Esophagus muscularis mucosa (tissue), 4 donors: ENCODE measurements around the gene TSHR. TPM values are rescaled to one million over a fixed set of nuclear protein-coding genes. Genes with fewer than 3 reads are reported as not detected.

Source experiments
- DNase-seq: peaks from one replicate; pipeline ENCODE4 v3.0.0-alpha.2; 2017; ENCODE audit errors: extremely low spot score
- H3K27ac ChIP-seq, 4 donors: fragments of 200-600 bp; sonication (generic); replicated peaks in 1 of 4; 1 replicate in 3 of 4; 2 replicates in 1 of 4; pipeline ENCODE4 v1.5.1; 2016 to 2019; ENCODE audit warnings: mild to moderate bottlenecking in 1 of 4
- H3K27me3 ChIP-seq, 4 donors: fragments of 200-600 bp; sonication (generic); one replicate each; pipeline versions ENCODE4 v1.5.1 to v1.6.0; 2016 to 2019
- H3K36me3 ChIP-seq, 4 donors: fragments of 200-600 bp; sonication (generic); one replicate each; pipeline ENCODE4 v1.5.1; 2016 to 2019
- H3K4me1 ChIP-seq, 4 donors: fragments of 200-600 bp; sonication (generic); one replicate each; pipeline ENCODE4 v1.5.1; 2016 to 2019
- H3K4me3 ChIP-seq, 4 donors: fragments of 200-600 bp; sonication (generic); 1 replicate in 2 of 4; 2 replicates in 2 of 4; pipeline ENCODE4 v1.5.1; 2016 to 2019; ENCODE audit warnings: mild to moderate bottlenecking in 4 of 4, moderate library complexity in 1 of 4
- H3K9me3 ChIP-seq, 4 donors: fragments of 200-600 bp; sonication (generic); 1 replicate in 3 of 4; 2 replicates in 1 of 4; pipeline ENCODE4 v1.5.1; 2016 to 2019
- EP300 ChIP-seq: sonication (generic); formaldehyde crosslinking; IDR thresholded peaks from one replicate; pipeline ENCODE4 v1.6.1; 2017; ENCODE audit warnings: antibody characterized with exemption
- POLR2A ChIP-seq: fragments of 450-650 bp; IDR thresholded peaks from one replicate; pipeline ENCODE4 v1.6.1; 2017; ENCODE audit warnings: antibody characterized with exemption, moderate library complexity, mild to moderate bottlenecking, low read depth
- POLR2AphosphoS5 ChIP-seq, 2 donors: sonication (generic); formaldehyde crosslinking; IDR thresholded peaks; one replicate each; pipeline ENCODE4 v1.6.1; 2017; ENCODE audit warnings: antibody characterized with exemption in 2 of 2
- WGBS: methylation state at CpG from one replicate; pipeline ENCODE4 v1.1.5; 2018; 5-methylcytosine and 5-hydroxymethylcytosine counted together
- intact Hi-C: fragments of 100-400 bp; cut with DNase I; formaldehyde crosslinking; loops from one replicate; pipeline ENCODE4 v1.15.1; 2023
- total RNA-seq, 4 donors: library from RNA; depleted of rRNA; stranded (reverse); fragments of >200 nt; gene quantifications; one replicate each; pipeline versions ENCODE4 v1.1.0 to v1.2.1, GENCODE V29; 2016
- TF ChIP-seq, protein P1 (sequence below), 3 experiments: fragments of 200-600 bp in 2 of 3; fragments of 450-650 bp in 1 of 3; sonication (generic) in 2 of 3; IDR thresholded peaks; one replicate each; pipeline ENCODE4 v1.5.1; 2017 to 2019; ENCODE audit warnings: antibody characterized with exemption in 3 of 3, mild to moderate bottlenecking in 2 of 3, moderate library complexity in 1 of 3

Gene TSHR
- total RNA-seq, 4 donors from 2014 or later = 0.17 TPM; not detected in 3

DNA sequence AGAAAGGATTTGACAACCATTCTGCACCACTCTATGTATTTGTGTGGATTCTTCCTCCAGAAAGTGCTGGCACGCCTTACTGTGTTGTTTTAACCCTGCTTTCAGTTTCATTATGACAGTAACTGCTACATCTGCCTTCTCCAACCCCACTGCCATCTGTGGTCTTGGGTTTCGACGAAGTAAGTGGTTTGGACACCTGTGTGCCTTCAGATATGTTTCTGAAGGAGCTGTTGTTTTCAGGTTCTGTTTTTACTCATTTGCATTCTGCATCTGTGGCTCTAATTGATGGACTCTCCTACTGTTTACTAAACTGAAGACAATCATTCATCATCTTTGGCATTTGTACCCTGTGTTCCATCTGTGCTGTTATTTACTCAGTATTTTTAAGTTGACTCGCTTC lies 4.1 kb downstream of the TSHR start:
- H3K27me3 ChIP-seq = peaks cover 0 to 10% (median 4%) of the 10 kb centered on the region in 4 donors
- no peak for TF ChIP-seq POLR2AphosphoS5 (IDR thresholded peaks at IDR 0.05)
- TF ChIP-seq, protein P1, sequence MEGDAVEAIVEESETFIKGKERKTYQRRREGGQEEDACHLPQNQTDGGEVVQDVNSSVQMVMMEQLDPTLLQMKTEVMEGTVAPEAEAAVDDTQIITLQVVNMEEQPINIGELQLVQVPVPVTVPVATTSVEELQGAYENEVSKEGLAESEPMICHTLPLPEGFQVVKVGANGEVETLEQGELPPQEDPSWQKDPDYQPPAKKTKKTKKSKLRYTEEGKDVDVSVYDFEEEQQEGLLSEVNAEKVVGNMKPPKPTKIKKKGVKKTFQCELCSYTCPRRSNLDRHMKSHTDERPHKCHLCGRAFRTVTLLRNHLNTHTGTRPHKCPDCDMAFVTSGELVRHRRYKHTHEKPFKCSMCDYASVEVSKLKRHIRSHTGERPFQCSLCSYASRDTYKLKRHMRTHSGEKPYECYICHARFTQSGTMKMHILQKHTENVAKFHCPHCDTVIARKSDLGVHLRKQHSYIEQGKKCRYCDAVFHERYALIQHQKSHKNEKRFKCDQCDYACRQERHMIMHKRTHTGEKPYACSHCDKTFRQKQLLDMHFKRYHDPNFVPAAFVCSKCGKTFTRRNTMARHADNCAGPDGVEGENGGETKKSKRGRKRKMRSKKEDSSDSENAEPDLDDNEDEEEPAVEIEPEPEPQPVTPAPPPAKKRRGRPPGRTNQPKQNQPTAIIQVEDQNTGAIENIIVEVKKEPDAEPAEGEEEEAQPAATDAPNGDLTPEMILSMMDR (IDR thresholded peaks at IDR 0.05) = no peak
- TF ChIP-seq EP300 = no peak
- no peak for TF ChIP-seq POLR2A
- no peak overlapping the region for H3K27ac ChIP-seq
- DNase-seq = no peak
- H3K9me3 ChIP-seq = no peaks in the 10 kb centered on the region
- no peaks in the 10 kb centered on the region for H3K36me3 ChIP-seq
- H3K4me3 ChIP-seq = no peak overlapping the region
- 57% methylated on average over 4 of the region's 4 CpGs for WGBS
- peaks cover 0 to 10% (median 9%) of the 10 kb centered on the region in 4 donors for H3K4me1 ChIP-seq
- intact Hi-C loops = no loop called here

DNA sequence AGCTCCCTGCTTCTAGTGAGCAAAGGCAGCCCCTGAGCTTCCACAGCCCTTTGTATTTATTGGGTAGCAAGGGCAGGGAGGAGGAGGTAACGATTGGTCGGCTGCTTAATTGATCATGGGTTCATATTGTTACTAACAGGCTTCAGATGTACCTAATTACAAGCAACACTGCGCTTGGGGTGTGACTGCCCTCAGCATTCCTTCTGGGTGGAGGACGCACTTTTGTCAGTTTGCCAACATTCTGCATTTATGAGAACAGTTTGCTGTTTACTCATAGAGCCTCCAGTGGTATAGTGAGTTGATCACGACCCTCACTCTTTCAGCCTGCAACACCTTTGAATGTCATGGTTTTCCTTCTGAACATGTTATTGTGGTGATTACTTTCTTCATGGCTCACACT lies 9.6 kb downstream of the TSHR start:
- intact Hi-C loops = no loop called here
- H3K4me3 ChIP-seq = no peak overlapping the region
- TF ChIP-seq EP300 (no peak), POLR2A (no peak), POLR2AphosphoS5 (IDR thresholded peaks at IDR 0.05) (no peak)
- TF ChIP-seq, protein P1 (IDR thresholded peaks at IDR 0.05) = no peak
- H3K36me3 ChIP-seq = no peaks in the 10 kb centered on the region
- H3K9me3 ChIP-seq = no peaks in the 10 kb centered on the region
- DNase-seq = no peak
- H3K4me1 ChIP-seq = no peaks in the 10 kb centered on the region
- H3K27ac ChIP-seq = no peak overlapping the region
- no peaks in the 10 kb centered on the region for H3K27me3 ChIP-seq
- WGBS = 91% methylated on average over 5 of the region's 5 CpGs

DNA sequence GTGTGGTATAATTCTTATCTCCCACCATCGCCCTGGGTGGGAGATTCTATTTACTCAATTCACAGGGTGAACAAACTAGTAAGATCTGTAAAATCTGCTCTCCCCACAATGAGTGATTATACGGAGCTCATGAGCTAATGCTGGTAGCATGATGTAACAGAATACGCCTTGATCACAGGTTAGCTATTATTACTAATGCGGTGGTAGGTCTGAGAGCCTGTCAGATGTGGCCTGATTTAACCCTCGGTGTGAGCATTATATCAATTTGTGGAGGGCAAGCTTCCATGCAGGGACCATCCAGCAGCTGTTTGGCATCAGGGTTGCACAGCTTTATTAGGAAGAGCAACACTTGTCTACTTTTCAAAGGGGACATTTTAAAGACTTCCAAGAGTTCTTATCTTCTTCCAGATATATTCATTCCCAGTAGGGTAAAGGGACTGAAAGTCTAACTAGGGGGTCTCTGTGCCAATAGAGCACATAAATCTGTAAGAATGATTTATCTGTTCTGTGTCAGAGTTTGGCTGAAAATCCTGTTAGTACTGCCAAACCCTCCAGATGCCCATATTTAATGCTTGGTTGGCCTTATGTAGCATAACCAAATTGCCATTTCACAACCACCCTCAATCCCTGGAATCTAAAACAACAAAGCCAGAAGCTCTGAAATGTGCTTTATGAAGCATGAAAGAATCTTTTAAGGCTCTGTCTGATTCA lies 18.7 kb downstream of the TSHR start:
- H3K4me3 ChIP-seq = no peak overlapping the region
- intact Hi-C loops = no loop called here
- H3K4me1 ChIP-seq = peaks cover 0 to 13% (median 6%) of the 10 kb centered on the region in 4 donors
- no peak overlapping the region for H3K27ac ChIP-seq
- no peaks in the 10 kb centered on the region for H3K9me3 ChIP-seq
- DNase-seq = no peak
- no peaks in the 10 kb centered on the region for H3K27me3 ChIP-seq
- no peak for TF ChIP-seq POLR2A
- TF ChIP-seq POLR2AphosphoS5 (IDR thresholded peaks at IDR 0.05) = no peak
- TF ChIP-seq, protein P1 (IDR thresholded peaks at IDR 0.05) = no peak
- TF ChIP-seq EP300 = no peak
- 70% methylated on average over 5 of the region's 5 CpGs for WGBS
- H3K36me3 ChIP-seq = no peaks in the 10 kb centered on the region

DNA sequence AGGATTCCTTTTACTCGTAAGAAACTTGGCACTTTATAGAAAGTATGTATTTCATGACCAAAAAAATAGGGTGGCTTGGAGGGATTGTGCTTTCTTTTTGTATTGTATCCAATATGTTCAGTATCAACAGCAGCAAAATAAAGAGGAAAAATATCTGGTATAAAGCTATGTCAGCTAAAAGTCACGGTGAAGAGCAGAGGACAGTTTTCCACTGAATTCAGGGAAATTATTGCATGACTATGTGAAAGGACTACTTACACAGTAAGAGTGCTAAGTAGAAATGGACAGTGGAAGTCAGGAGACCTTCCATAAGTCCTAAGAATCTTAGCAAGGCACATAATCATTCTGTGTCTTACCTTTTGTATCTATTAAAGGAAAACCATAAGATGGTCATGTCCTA lies 19.3 kb downstream of the TSHR start:
- H3K9me3 ChIP-seq = no peaks in the 10 kb centered on the region
- TF ChIP-seq POLR2A = no peak
- no peak for TF ChIP-seq EP300
- TF ChIP-seq, protein P1 (IDR thresholded peaks at IDR 0.05) = no peak
- no peak for TF ChIP-seq POLR2AphosphoS5 (IDR thresholded peaks at IDR 0.05)
- intact Hi-C loops = no loop called here
- H3K27me3 ChIP-seq = no peaks in the 10 kb centered on the region
- WGBS = 59% methylated on average over 2 of the region's 2 CpGs
- no peak overlapping the region for H3K27ac ChIP-seq
- no peaks in the 10 kb centered on the region for H3K36me3 ChIP-seq
- DNase-seq = no peak
- no peak overlapping the region for H3K4me3 ChIP-seq
- peaks cover 0 to 13% (median 6%) of the 10 kb centered on the region in 4 donors for H3K4me1 ChIP-seq

DNA sequence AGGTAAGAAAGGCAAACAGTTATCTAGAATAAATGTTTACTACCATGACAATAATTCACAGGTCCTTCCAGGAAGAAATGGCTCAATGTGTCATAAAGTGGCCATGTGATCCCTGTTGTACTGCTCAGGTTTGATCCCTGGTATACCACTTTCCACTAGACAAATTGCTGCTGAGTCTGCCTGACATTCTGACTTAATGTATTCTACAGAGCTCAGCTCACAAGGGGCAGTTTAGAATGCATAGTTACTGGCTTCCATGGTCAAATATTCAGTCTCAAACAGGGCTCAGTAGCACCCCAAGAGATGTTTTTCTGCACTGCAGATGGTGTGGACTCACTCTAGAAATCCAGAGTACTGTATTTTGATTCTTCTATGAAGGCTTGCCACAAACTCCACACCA lies 21.8 kb downstream of the TSHR start:
- no peaks in the 10 kb centered on the region for H3K27me3 ChIP-seq
- intact Hi-C loops = no loop called here
- H3K36me3 ChIP-seq = no peaks in the 10 kb centered on the region
- H3K4me1 ChIP-seq = peaks cover 0 to 20% (median 6%) of the 10 kb centered on the region in 4 donors
- H3K9me3 ChIP-seq = no peaks in the 10 kb centered on the region
- DNase-seq = no peak
- H3K27ac ChIP-seq = no peak overlapping the region
- H3K4me3 ChIP-seq = no peak overlapping the region
- TF ChIP-seq EP300 (no peak), POLR2A (no peak), POLR2AphosphoS5 (IDR thresholded peaks at IDR 0.05) (no peak)
- TF ChIP-seq, protein P1 (IDR thresholded peaks at IDR 0.05) = no peak
